ENCODE results near the gene EXOC6B. TPM values are rescaled to one million over a fixed set of nuclear protein-coding genes. Genes with fewer than 3 reads are reported as not detected.

The EXOC6B gene
- total RNA-seq, 4 donors from 2014 or later = 15.7 to 58.4 (median 37.9) TPM

DNA sequence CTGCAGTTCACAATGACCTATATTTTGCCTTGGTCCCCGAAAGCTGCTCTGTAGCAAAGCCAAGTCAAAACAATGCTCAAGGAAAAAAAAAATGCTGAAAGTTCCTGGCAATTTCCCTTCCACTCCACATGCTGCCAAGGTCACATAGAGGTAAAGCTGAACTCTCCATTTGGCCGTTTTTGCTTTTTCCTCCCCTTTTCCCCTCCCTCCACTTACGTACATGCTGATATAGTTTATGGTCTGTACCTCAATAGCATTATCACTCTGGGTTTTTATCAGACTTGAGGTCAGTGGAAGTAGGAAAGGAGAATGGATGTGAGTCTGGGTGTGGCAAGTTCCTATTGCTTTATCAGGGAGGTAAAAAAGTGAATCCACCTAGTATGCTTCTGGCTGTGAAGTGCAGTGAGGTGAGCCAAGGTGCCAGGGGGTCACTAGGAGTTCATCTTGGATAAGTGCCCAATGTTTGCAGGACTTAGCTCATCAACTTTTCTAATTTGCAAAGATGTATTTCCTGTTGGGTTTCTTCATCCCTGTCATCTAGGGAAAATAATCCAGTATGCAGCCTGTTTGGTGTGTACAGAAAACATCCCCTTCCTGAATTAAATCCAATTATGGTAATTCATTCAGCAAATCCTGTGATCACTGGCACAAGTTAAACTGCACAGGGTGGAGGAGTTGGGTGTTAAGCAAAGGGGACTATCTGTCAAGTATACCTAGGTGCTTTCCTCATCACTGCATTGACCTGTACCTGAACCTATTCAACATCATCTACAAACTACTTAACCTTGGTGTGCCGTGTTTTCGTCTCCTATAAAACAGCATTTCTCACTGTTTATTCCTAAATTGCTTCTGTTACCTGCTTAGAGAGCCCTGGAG, 553.8 kb downstream of the EXOC6B start:
- peak; percentile 51 for DNase-seq
- H3K27me3 ChIP-seq = no peaks in the 10 kb centered on the region
- H3K9me3 ChIP-seq = no peaks in the 10 kb centered on the region
- H3K4me1 ChIP-seq = peaks cover 0 to 46% (median 28%) of the 10 kb centered on the region in 4 donors
- H3K36me3 ChIP-seq = no peaks in the 10 kb centered on the region
- in situ Hi-C loops (cut with MboI; ENCODE audit: low pct_ligation_motif_present in 1 of 4, low pct_unique_long_range_greater_than_20kb in 1 of 4, low sequenced_read_pairs in 3 of 4) (no loop called here), intact Hi-C loops (cut with DNase I; ENCODE audit: low total_unique reads) (no loop called here)
- no peak overlapping the region for H3K4me3 ChIP-seq
- H3K27ac ChIP-seq = peak overlapping the region; percentile 6 to 61 (median 49)
- WGBS, 2 donors (ENCODE audit: low coverage in 1 of 2) = 31 to 32% methylated on average over 5 of the region's 5 CpGs
- TF ChIP-seq POLR2AphosphoS5 (IDR thresholded peaks at IDR 0.05) = peak in 2 of 3 donors; percentile 20 to 24
- TF ChIP-seq, protein P1, sequence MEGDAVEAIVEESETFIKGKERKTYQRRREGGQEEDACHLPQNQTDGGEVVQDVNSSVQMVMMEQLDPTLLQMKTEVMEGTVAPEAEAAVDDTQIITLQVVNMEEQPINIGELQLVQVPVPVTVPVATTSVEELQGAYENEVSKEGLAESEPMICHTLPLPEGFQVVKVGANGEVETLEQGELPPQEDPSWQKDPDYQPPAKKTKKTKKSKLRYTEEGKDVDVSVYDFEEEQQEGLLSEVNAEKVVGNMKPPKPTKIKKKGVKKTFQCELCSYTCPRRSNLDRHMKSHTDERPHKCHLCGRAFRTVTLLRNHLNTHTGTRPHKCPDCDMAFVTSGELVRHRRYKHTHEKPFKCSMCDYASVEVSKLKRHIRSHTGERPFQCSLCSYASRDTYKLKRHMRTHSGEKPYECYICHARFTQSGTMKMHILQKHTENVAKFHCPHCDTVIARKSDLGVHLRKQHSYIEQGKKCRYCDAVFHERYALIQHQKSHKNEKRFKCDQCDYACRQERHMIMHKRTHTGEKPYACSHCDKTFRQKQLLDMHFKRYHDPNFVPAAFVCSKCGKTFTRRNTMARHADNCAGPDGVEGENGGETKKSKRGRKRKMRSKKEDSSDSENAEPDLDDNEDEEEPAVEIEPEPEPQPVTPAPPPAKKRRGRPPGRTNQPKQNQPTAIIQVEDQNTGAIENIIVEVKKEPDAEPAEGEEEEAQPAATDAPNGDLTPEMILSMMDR (IDR thresholded peaks at IDR 0.05) = no peak

DNA sequence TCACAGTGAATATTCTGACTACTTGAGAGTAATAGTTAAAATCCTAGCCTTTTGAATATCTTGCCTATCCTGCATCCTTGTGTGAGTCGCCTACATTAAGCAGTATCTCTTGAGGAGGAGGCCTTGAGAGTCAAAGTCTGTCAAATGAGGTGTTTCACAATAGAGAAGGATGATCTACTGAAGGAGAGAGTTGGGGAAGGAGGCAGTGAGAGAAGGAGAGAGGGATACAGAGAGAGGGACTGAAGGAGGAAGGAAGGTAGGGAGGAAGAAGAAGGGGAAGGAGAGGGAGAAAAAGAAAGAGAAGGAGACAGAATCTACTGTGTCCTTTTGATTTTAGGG, 554.6 kb downstream of the EXOC6B start:
- Histone ChIP-seq H3K4me1 (peaks cover 0 to 46% (median 28%) of the 10 kb centered on the region in 4 donors), H3K4me3 (no peak overlapping the region), H3K9me3 (no peaks in the 10 kb centered on the region), H3K27me3 (no peaks in the 10 kb centered on the region), H3K36me3 (no peaks in the 10 kb centered on the region), H3K27ac (peak overlapping the region; percentile 4 to 61 (median 24))
- in situ Hi-C loops (cut with MboI; ENCODE audit: low pct_ligation_motif_present in 1 of 4, low pct_unique_long_range_greater_than_20kb in 1 of 4, low sequenced_read_pairs in 3 of 4) (no loop called here), intact Hi-C loops (cut with DNase I; ENCODE audit: low total_unique reads) (no loop called here)
- DNase-seq = no peak
- WGBS, 2 donors (ENCODE audit: low coverage in 1 of 2) = 67 to 77% methylated on average over 1 of the region's 1 CpG
- TF ChIP-seq POLR2AphosphoS5 (IDR thresholded peaks at IDR 0.05) = no peak
- TF ChIP-seq, protein P1 (IDR thresholded peaks at IDR 0.05) = no peak
- TF ChIP-seq EP300 (IDR thresholded peaks at IDR 0.05; ENCODE audit: low read depth) = no peak

DNA sequence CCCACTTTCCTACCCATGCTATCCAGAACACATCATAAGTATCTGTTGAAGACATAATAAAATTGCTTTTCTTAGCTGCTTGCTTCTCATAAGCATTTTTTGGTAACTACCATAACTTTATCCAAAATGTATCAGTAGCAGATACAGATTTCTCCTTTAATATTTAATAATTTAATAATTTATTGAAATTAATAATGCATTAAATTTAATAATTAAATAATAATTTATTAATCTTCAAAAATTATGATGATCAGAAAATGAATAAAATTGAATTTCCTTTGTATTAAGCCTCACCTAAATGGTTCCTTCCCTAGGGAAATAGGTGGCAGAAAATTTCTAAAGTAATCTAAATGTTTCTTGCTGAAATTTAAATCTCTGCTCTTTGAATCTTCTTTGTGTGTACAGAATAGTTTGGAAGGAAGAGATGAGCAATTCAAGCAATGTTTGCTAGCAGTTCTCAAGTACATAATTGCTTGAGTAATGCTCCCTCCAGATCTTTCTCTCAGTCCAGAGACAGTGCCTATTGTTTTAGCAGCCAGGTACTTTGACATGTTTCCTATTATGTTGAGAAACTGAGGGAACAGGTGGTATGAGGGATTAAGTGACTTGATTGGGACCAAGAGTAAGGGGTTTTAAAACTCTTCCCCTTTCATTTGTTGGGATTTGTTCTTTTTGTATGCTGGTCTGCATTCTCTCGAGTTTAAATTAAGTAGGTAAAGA, 555.1 kb downstream of the EXOC6B start:
- in situ Hi-C loops (cut with MboI; ENCODE audit: low pct_ligation_motif_present in 1 of 4, low pct_unique_long_range_greater_than_20kb in 1 of 4, low sequenced_read_pairs in 3 of 4) (no loop called here), intact Hi-C loops (cut with DNase I; ENCODE audit: low total_unique reads) (no loop called here)
- peaks cover 0 to 46% (median 27%) of the 10 kb centered on the region in 4 donors for H3K4me1 ChIP-seq
- 64 to 91% methylated on average over 1 of the region's 1 CpG for WGBS, 2 donors (ENCODE audit: low coverage in 1 of 2)
- no peak for TF ChIP-seq EP300 (IDR thresholded peaks at IDR 0.05; ENCODE audit: low read depth)
- TF ChIP-seq, protein P1 (IDR thresholded peaks at IDR 0.05) = no peak
- no peak for TF ChIP-seq POLR2AphosphoS5 (IDR thresholded peaks at IDR 0.05)
- no peak for TF ChIP-seq POLR2A (IDR thresholded peaks at IDR 0.05)
- H3K4me3 ChIP-seq = no peak overlapping the region
- no peaks in the 10 kb centered on the region for H3K27me3 ChIP-seq
- no peaks in the 10 kb centered on the region for H3K36me3 ChIP-seq
- H3K9me3 ChIP-seq = no peaks in the 10 kb centered on the region
- H3K27ac ChIP-seq = peak overlapping the region in 3 of 4 donors; percentile 6 to 61 (median 43)
- DNase-seq = no peak

DNA sequence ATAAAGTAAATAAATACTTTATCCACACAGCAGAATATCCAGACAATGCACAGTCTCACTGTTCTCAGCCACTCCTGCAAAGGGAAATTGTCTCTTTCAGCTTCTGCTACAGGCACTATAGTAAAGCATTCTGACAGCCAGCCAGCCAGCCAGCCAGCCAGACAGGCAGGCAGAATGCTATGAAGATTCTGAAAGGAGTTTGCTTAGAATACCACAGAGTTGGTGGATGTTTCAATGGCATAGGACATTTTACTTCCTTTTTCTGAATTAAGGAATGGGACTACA, 562.1 kb downstream of the EXOC6B start:
- Histone ChIP-seq H3K27me3 (no peaks in the 10 kb centered on the region), H3K9me3 (no peaks in the 10 kb centered on the region), H3K36me3 (no peaks in the 10 kb centered on the region), H3K27ac (no peak overlapping the region), H3K4me1 (peaks cover 0 to 11% (median 7%) of the 10 kb centered on the region in 4 donors), H3K4me3 (no peak overlapping the region)
- in situ Hi-C loops (cut with MboI; ENCODE audit: low pct_ligation_motif_present in 1 of 4, low pct_unique_long_range_greater_than_20kb in 1 of 4, low sequenced_read_pairs in 3 of 4) = no loop called here
- no peak for TF ChIP-seq EP300 (IDR thresholded peaks at IDR 0.05; ENCODE audit: low read depth)
- TF ChIP-seq POLR2AphosphoS5 (IDR thresholded peaks at IDR 0.05) = no peak
- TF ChIP-seq, protein P1 (IDR thresholded peaks at IDR 0.05) = no peak
- no peak for TF ChIP-seq POLR2A (IDR thresholded peaks at IDR 0.05)
- intact Hi-C loops (cut with DNase I; ENCODE audit: low total_unique reads) = no loop called here
- DNase-seq = no peak
